ENCODE measurements around the gene CEP152. TPM values are rescaled to one million over a fixed set of nuclear protein-coding genes. Genes with fewer than 3 reads are reported as not detected.

The CEP152 gene
- total RNA-seq, 2 experiments from 2014 or later: 41.5 to 43.1 TPM

DNA sequence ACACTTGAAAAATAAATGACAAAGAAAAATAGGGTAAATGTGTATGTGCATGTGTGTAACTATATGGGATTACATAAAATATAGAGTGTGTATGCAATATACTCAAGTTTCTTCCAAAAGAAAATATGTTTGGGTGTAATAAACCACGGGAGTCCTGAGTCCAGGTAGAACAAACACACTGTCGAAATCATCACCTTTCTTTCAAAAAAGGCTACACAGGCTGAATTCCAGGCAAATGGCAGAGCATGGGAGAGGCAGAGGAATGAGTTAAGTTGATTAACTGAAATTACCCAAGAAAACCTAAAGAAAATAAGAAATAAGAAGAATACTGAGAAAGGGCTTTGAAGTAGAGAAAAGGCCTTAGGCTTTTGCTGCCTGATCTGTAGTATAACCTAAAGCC, 26.1 kb downstream of the CEP152 start:
- POLR2A ChIA-PET: interaction anchor here (2.2 kb wide), 1 partner anchor 26 kb away, joined by 10 read pairs; the partner anchor contains the start of gene CEP152
- no peaks in the 10 kb centered on the region for H3K27me3 Mint-ChIP-seq
- H3K4me3 Mint-ChIP-seq: no peak overlapping the region
- H3K36me3 Mint-ChIP-seq (ENCODE audit: low read depth): peaks cover 74% of the 10 kb centered on the region
- CTCF ChIA-PET: no interaction called here
- H3K4me1 Mint-ChIP-seq: no peaks in the 10 kb centered on the region
- H3K9me3 Mint-ChIP-seq: no peaks in the 10 kb centered on the region
- DNase-seq: no peak
- no peak overlapping the region for H3K27ac Mint-ChIP-seq

DNA sequence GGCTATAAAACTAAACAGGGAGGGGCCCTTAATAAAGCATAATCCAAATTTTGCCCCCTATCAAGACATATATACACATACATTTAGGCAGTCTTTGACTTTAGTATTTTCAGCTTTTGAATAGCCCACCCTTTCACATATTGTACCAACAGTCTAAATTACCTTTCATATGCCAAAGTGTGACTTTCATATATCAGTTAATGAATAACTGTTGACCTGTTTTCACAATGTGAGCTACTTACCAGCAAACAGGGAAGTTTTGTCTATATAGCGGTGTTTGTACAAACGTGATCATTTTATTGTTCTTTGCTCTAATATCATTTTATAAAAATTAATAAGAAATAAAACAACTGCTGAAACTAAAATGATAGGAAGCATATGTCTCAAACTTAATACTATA, 28.0 kb downstream of the CEP152 start:
- H3K27ac Mint-ChIP-seq: no peak overlapping the region
- H3K36me3 Mint-ChIP-seq (ENCODE audit: low read depth): peaks cover 74% of the 10 kb centered on the region
- no peaks in the 10 kb centered on the region for H3K27me3 Mint-ChIP-seq
- H3K4me3 Mint-ChIP-seq: no peak overlapping the region
- no peaks in the 10 kb centered on the region for H3K9me3 Mint-ChIP-seq
- POLR2A ChIA-PET: no interaction called here
- CTCF ChIA-PET: no interaction called here
- no peaks in the 10 kb centered on the region for H3K4me1 Mint-ChIP-seq
- DNase-seq: no peak

DNA sequence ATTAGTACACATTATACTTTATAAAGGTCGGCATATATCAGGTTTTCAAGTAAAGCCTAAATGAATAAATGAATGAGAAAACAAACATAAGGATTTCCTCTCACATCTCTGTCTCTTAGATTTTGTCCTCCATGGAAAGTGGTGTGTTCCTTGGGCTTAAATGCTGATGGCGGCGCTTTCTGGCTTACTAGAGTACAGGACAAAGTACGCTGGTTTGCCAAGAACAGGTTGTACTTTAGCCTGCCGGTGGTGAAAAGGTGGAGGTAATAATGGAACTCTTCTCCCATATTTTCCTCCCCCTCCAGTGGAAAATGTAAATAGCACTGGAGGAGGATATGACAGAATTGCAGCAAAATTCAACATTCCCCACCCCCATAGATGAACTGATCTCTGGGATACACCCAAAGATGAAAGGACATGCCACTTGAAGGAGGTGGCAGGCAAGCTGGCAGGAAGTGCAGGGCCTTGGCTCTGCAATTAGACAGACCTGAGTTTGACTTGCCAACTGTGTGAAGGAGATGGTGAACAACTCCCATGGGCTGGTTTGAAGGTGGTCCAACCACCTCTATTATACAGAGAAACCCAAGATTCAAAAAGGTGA, 29.3 kb downstream of the CEP152 start:
- H3K4me3 Mint-ChIP-seq: no peak overlapping the region
- H3K27ac Mint-ChIP-seq: no peak overlapping the region
- no peak for DNase-seq
- H3K36me3 Mint-ChIP-seq (ENCODE audit: low read depth): peaks cover 74% of the 10 kb centered on the region
- ChIA-PET CTCF (no interaction called here), POLR2A (no interaction called here)
- H3K27me3 Mint-ChIP-seq: no peaks in the 10 kb centered on the region
- H3K4me1 Mint-ChIP-seq: no peaks in the 10 kb centered on the region
- no peaks in the 10 kb centered on the region for H3K9me3 Mint-ChIP-seq

DNA sequence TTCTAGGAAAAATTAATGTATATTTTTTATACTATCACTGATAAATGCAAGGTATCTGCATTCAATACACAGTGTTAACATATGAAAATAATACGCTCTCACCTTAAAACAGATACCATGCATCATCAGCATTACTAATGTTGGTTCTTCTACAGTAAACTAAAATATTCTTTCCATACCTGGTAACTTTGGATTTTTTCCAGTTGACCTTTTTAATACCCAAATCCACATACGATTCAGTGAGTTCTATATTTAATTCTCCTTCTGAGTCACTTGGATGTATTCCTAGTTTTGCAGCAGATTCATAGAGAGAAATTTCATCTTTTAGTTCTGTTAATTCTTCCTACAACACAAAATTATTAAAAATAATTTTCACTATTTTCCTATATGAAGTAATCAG, 29.9 kb downstream of the CEP152 start:
- DNase-seq: no peak
- ChIA-PET POLR2A (no interaction called here), CTCF (no interaction called here)
- H3K27ac Mint-ChIP-seq: no peak overlapping the region
- H3K9me3 Mint-ChIP-seq: no peaks in the 10 kb centered on the region
- H3K36me3 Mint-ChIP-seq (ENCODE audit: low read depth): peaks cover 72% of the 10 kb centered on the region
- H3K27me3 Mint-ChIP-seq: no peaks in the 10 kb centered on the region
- no peak overlapping the region for H3K4me3 Mint-ChIP-seq
- H3K4me1 Mint-ChIP-seq: no peaks in the 10 kb centered on the region

DNA sequence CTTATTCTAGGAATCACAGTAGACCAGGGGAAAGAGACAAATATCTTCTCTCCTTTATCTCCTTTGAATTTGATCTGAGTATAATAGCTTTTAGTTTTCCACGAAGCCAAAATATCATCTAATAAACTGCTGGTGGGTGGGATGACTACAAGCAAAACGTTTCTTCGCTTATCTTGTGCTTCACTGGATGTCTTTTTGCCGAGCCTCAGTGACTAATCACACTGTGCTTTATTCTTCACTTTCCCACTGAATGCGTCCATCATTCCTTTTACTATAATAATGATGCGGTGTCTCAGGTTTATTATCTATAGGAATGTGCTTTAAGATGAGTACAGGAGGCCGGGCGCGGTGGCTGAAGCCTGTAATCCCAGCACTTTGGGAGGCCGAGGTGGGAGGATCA, 32.5 kb downstream of the CEP152 start:
- Mint-ChIP-seq H3K4me1 (peaks cover 14% of the 10 kb centered on the region), H3K27me3 (no peaks in the 10 kb centered on the region), H3K4me3 (no peak overlapping the region), H3K9me3 (peaks cover 3% of the 10 kb centered on the region), H3K27ac (no peak overlapping the region), H3K36me3 (ENCODE audit: low read depth) (peaks cover 75% of the 10 kb centered on the region)
- no peak for DNase-seq
- ChIA-PET POLR2A (no interaction called here), CTCF (interaction anchor here (0.9 kb wide), 1 partner anchor 32 kb away, joined by 4 read pairs; the partner anchor contains the start of gene CEP152)

DNA sequence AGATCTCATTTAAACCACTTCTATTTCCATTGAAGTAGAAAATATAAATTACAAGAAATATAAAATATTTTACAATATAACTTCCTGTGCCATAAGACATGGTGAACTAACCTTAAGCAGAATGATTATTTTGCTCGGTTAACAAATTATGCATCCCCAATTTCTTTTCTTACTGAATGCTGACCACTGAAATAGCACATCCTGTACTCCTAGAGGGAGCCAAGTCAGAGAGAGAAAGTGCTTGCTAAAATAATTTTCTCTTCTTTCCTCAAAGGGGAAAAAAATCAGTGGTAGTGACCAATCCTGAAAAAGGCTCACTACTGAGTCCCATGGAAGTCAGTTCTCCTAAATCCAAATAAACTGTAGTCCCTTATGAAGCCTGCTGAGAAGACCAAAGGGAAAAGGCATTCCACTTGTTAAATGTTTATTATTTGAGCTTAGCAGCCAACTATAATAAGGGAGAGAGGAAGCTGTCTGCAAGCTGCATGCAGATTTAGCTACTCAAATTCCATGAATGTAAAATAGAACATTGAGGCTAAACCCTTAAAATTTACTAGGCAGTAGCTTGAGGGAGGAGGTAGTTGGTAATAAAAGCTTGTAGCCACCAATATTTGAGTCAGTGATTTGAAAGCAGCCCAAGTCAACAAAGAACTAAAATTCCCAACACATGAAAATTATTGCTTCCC, 33.1 kb downstream of the CEP152 start:
- no peak for DNase-seq
- Mint-ChIP-seq H3K4me1 (peaks cover 14% of the 10 kb centered on the region), H3K9me3 (peaks cover 3% of the 10 kb centered on the region), H3K27me3 (no peaks in the 10 kb centered on the region), H3K4me3 (no peak overlapping the region), H3K27ac (no peak overlapping the region), H3K36me3 (ENCODE audit: low read depth) (peaks cover 76% of the 10 kb centered on the region)
- CTCF ChIA-PET: interaction anchor here (0.9 kb wide), 1 partner anchor 33 kb away, joined by 4 read pairs; the partner anchor contains the start of gene CEP152
- POLR2A ChIA-PET: no interaction called here

DNA sequence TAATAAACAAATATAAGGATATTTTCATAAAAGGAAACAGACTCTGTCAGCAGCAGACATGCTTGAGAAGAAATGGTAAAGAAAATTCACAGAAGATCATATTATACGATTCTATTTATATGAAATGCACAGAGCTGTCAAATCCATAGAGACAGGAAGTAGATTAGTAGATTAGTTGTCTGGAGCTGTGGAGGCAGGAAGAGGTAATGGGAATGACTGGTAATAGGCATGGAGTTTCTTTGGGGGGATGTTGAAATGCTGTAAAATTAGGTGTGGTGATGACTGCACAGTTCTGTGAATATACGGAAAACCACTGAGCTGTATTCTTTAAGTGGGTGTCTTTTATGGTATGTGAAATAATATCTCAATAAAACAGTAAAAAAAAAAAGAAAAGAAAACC, 35.3 kb downstream of the CEP152 start:
- ChIA-PET POLR2A (no interaction called here), CTCF (no interaction called here)
- H3K9me3 Mint-ChIP-seq: peaks cover 3% of the 10 kb centered on the region
- H3K4me3 Mint-ChIP-seq: no peak overlapping the region
- peaks cover 18% of the 10 kb centered on the region for H3K4me1 Mint-ChIP-seq
- peaks cover 73% of the 10 kb centered on the region for H3K36me3 Mint-ChIP-seq (ENCODE audit: low read depth)
- no peaks in the 10 kb centered on the region for H3K27me3 Mint-ChIP-seq
- H3K27ac Mint-ChIP-seq: no peak overlapping the region
- no peak for DNase-seq

DNA sequence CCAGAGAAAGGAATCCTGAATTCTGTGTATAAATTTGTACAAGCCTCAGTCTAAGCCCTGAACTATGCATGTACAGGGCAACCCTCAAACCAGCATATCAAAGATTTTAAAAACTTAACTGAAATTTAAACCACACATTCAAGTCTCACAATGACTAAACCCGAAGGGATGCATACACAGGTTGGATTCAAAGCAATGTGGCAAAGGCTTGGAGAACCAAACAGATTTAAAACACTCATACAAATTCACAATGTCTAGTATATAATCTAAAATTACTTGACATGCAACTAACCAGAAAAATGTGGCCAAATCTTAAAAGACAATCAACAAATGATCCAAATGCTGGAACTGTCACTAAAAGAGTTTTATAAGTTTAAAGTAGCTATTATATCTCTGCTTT, 36.4 kb downstream of the CEP152 start:
- DNase-seq: no peak
- no peak overlapping the region for H3K27ac Mint-ChIP-seq
- H3K36me3 Mint-ChIP-seq (ENCODE audit: low read depth): peaks cover 71% of the 10 kb centered on the region
- peaks cover 19% of the 10 kb centered on the region for H3K4me1 Mint-ChIP-seq
- ChIA-PET POLR2A (no interaction called here), CTCF (no interaction called here)
- H3K9me3 Mint-ChIP-seq: peaks cover 3% of the 10 kb centered on the region
- no peak overlapping the region for H3K4me3 Mint-ChIP-seq
- H3K27me3 Mint-ChIP-seq: no peaks in the 10 kb centered on the region

DNA sequence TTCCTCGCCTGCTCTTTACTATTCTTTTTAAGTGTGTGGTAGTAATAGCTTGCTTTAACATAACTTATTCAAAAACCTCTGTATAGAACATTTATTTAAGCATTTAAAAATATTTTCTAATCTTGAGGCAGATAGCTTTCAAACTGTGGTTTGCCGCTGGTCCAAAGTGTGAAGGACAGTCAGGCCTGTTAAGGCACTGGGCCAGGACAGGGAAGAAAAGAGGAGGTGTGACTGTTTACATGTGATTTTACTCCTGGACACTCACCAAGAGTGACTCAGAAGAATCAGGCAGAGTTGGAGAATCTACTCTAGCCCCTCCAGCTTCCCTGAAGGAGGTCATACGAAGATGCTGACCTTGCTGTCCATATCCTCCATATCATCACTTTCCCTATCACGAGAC, 44.7 kb downstream of the CEP152 start:
- no peak overlapping the region for H3K4me3 Mint-ChIP-seq
- CTCF ChIA-PET: interaction anchor here (1.0 kb wide), 1 partner anchor 45 kb away, joined by 3 read pairs; the partner anchor contains the start of gene CEP152
- no peaks in the 10 kb centered on the region for H3K27me3 Mint-ChIP-seq
- no peaks in the 10 kb centered on the region for H3K9me3 Mint-ChIP-seq
- DNase-seq: no peak
- H3K36me3 Mint-ChIP-seq (ENCODE audit: low read depth): peaks cover 71% of the 10 kb centered on the region
- POLR2A ChIA-PET: no interaction called here
- H3K27ac Mint-ChIP-seq: no peak overlapping the region
- peaks cover 4% of the 10 kb centered on the region for H3K4me1 Mint-ChIP-seq

DNA sequence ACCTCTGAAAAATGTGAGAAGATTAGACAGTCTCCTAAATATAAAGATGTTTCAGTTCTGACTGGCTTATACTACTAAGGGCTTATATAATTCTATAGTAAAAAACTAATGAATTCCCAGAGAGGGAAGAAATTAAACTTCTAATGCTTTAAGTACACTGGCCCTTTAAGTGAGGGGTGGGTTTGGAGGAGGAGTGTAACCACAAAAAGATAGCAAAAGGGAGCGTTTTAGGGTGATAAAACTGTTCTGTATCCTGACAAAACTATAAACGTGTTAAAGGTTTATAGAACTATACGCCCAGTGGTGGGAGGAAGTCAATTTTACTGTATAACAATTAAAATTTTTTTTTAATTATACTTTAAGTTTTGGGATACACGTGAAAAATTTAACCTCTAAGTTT, 45.8 kb downstream of the CEP152 start:
- Mint-ChIP-seq H3K36me3 (ENCODE audit: low read depth) (peaks cover 69% of the 10 kb centered on the region), H3K9me3 (no peaks in the 10 kb centered on the region), H3K27ac (no peak overlapping the region), H3K27me3 (no peaks in the 10 kb centered on the region), H3K4me3 (no peak overlapping the region), H3K4me1 (no peaks in the 10 kb centered on the region)
- ChIA-PET POLR2A (no interaction called here), CTCF (no interaction called here)
- DNase-seq: no peak

DNA sequence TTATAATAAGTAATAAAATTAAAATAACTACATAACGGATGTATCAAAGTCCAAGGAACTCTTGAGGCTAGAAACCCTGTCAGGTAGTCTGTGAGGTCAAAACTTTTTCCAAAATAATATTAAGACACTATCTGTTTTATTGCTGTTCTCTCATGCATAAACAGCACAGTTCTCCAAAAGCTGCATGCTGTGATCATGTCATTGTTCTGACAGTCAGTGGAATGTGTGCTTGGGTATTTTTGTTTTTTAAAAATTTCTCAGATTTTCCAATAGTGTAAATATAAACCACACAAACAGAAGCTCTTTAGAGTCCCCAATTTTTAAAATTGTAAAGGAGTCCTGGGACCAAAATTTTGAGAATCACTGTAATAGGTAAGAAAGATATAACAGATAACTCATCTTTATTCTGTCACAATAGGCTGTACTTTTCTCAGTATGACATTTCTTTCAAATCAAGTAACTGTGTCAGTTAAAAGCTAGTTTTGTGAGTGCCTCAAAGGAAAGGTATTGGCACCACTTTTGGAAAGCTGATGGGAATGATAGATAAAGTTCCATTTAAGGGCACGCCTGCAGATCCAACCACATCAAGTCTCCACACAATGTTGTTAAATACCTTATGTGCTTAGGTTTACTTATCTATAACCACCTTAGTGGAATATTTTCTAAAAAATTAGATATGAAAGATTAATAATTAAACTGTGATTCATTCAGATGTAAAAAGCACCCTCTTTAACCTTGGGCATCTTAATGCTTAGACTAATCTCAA, 49.3 kb downstream of the CEP152 start:
- Mint-ChIP-seq H3K27me3 (no peaks in the 10 kb centered on the region), H3K4me1 (no peaks in the 10 kb centered on the region), H3K36me3 (ENCODE audit: low read depth) (peaks cover 61% of the 10 kb centered on the region), H3K4me3 (no peak overlapping the region), H3K27ac (no peak overlapping the region), H3K9me3 (no peaks in the 10 kb centered on the region)
- DNase-seq: no peak
- ChIA-PET POLR2A (no interaction called here), CTCF (no interaction called here)

DNA sequence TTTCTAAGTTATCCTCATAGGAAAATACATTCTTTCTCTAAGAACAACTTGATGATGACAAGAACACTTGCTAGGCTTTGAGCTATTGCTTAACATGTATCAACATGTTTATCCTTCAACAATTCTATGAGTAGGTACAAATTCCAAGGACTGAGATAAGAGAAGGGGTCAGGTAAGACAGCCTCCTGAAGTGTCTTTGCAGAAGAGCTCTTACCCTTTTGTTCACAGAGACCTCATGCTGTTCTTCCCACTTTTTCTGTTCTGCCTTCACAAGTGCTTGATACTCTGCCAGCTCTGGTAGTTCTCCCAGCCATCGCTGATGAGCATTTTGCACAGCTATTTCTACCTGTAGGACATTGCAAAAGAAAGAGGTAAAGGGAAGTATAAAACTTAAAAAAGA, 50.9 kb downstream of the CEP152 start:
- Mint-ChIP-seq H3K27ac (no peak overlapping the region), H3K36me3 (ENCODE audit: low read depth) (peaks cover 61% of the 10 kb centered on the region), H3K4me1 (no peaks in the 10 kb centered on the region), H3K27me3 (no peaks in the 10 kb centered on the region), H3K9me3 (no peaks in the 10 kb centered on the region), H3K4me3 (no peak overlapping the region)
- ChIA-PET CTCF (interaction anchor here (1.3 kb wide), 1 partner anchor 8 kb away, joined by 3 read pairs; no protein-coding TSS in a partner anchor), POLR2A (no interaction called here)
- DNase-seq: no peak

DNA sequence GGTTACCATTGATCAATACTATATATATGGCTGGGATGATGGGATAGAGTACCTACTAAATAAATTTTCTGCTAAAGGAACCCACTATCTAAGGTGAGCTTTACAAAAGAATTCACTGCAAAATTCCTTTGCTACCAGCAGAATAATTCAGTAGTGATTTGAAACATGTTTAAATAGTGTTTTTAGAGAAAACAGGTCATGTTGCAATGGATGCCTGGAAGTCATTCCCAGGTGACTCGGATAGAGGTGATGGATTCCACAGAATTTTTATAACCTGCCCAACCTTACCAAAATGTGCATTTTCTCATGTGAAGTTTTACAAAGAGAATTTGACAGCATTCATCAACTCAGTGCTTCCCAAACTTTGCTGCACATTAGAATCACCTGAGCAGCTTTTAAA, 53.2 kb downstream of the CEP152 start:
- peaks cover 60% of the 10 kb centered on the region for H3K36me3 Mint-ChIP-seq (ENCODE audit: low read depth)
- H3K27me3 Mint-ChIP-seq: no peaks in the 10 kb centered on the region
- H3K9me3 Mint-ChIP-seq: no peaks in the 10 kb centered on the region
- no peak overlapping the region for H3K4me3 Mint-ChIP-seq
- no peak overlapping the region for H3K27ac Mint-ChIP-seq
- no peak for DNase-seq
- CTCF ChIA-PET: no interaction called here
- POLR2A ChIA-PET: no interaction called here
- no peaks in the 10 kb centered on the region for H3K4me1 Mint-ChIP-seq
